SK-N-SH treated with all-trans-retinoic acid at 6 μM for 48 hours (cell line): ENCODE results near the gene FARS2.
A peak's percentile ranks its signal among the peaks of the same experiment; 100 is the strongest.

Experiments
- ARNTL ChIP-seq: fragments of 450-650 bp; formaldehyde crosslinking; IDR thresholded peaks from 2 replicates; pipeline ENCODE4 v1.5.0; 2020; ENCODE audit warnings: low read depth, mild to moderate bottlenecking, moderate library complexity, borderline replicate concordance
- CREB5 ChIP-seq: fragments of 250-450 bp; sonication (Bioruptor Pico); IDR thresholded peaks from 2 replicates; pipeline ENCODE4 v1.5.1; 2020; ENCODE audit warnings: low read depth, mild to moderate bottlenecking, moderate library complexity
- ESRRG ChIP-seq: fragments of 250-450 bp; sonication (Bioruptor Pico); IDR thresholded peaks from 2 replicates; pipeline ENCODE4 v1.6.1; 2021; ENCODE audit warnings: mild to moderate bottlenecking
- GLIS3 ChIP-seq: fragments of 250-450 bp; sonication (Bioruptor Pico); IDR thresholded peaks from 2 replicates; pipeline ENCODE4 v1.5.0; 2020; ENCODE audit warnings: mild to moderate bottlenecking, moderate library complexity
- PATZ1 ChIP-seq: fragments of 250-450 bp; sonication (Bioruptor Pico); IDR thresholded peaks from 2 replicates; pipeline ENCODE4 v1.8.0; 2020; ENCODE audit warnings: mild to moderate bottlenecking, moderate library complexity, borderline replicate concordance
- POU6F1 ChIP-seq: fragments of 250-450 bp; sonication (Bioruptor Pico); IDR thresholded peaks from 2 replicates; pipeline ENCODE4 v1.8.0; 2021; ENCODE audit warnings: low read depth, mild to moderate bottlenecking, moderate library complexity, borderline replicate concordance
- PPARA ChIP-seq: fragments of 250-450 bp; sonication (Bioruptor Pico); IDR thresholded peaks from 2 replicates; pipeline ENCODE4 v1.5.0; 2020; ENCODE audit warnings: mild to moderate bottlenecking, borderline replicate concordance
- RARB ChIP-seq: fragments of 250-450 bp; sonication (Bioruptor Pico); IDR thresholded peaks from 2 replicates; pipeline ENCODE4 v1.8.0; 2021; ENCODE audit warnings: mild to moderate bottlenecking, moderate library complexity
- TCF4 ChIP-seq: fragments of 250-450 bp; sonication (Bioruptor Pico); IDR thresholded peaks from 2 replicates; pipeline ENCODE4 v1.8.0; 2021; ENCODE audit warnings: mild to moderate bottlenecking, moderate library complexity, borderline replicate concordance
- ZC3H10 ChIP-seq: fragments of 250-450 bp; sonication (Bioruptor Pico); IDR thresholded peaks from 2 replicates; pipeline ENCODE4 v1.5.1; 2021; ENCODE audit warnings: mild to moderate bottlenecking, moderate library complexity
- ZFP3 ChIP-seq: fragments of 250-450 bp; sonication (Bioruptor Pico); IDR thresholded peaks from 2 replicates; pipeline ENCODE4 v1.5.0; 2020; ENCODE audit warnings: mild to moderate bottlenecking, moderate library complexity
- ZFP30 ChIP-seq: fragments of 450-650 bp; formaldehyde crosslinking; IDR thresholded peaks from 2 replicates; pipeline ENCODE4 v1.5.0; 2022; ENCODE audit warnings: mild to moderate bottlenecking, moderate library complexity
- ZNF70 ChIP-seq: fragments of 450-650 bp; formaldehyde crosslinking; IDR thresholded peaks from 2 replicates; pipeline ENCODE4 v1.5.0; 2020; ENCODE audit warnings: mild to moderate bottlenecking, moderate library complexity
- ZNF8 ChIP-seq: fragments of 450-650 bp; formaldehyde crosslinking; IDR thresholded peaks from 2 replicates; pipeline ENCODE4 v1.5.0; 2020; ENCODE audit warnings: mild to moderate bottlenecking, moderate library complexity

- TF ChIP-seq TCF4 (CRISPR knock-in tag) (peak; percentile 90), RARB (CRISPR knock-in tag) (no peak), PPARA (CRISPR knock-in tag) (no peak), ZFP30 (no peak), ZNF8 (CRISPR knock-in tag) (peak; percentile 69; the same call in 1 of the 2 replicates), PATZ1 (no peak), CREB5 (CRISPR knock-in tag) (no peak), GLIS3 (CRISPR knock-in tag) (no peak), ARNTL (no peak), ESRRG (no peak), POU6F1 (no peak), ZNF70 (no peak), ZFP3 (CRISPR knock-in tag) (no peak), ZC3H10 (no peak)
Observed at GRCh38 chr6:5416250-5416649, 154.9 kb downstream of the FARS2 start.
